Measurements from ENCODE around the gene MORN1. TPM values are rescaled to one million over a fixed set of nuclear protein-coding genes. Genes with fewer than 3 reads are reported as not detected.

The MORN1 gene
- total and polyA plus RNA-seq, 2 experiments from 2014 or later = 4.5 to 9.4 TPM

DNA sequence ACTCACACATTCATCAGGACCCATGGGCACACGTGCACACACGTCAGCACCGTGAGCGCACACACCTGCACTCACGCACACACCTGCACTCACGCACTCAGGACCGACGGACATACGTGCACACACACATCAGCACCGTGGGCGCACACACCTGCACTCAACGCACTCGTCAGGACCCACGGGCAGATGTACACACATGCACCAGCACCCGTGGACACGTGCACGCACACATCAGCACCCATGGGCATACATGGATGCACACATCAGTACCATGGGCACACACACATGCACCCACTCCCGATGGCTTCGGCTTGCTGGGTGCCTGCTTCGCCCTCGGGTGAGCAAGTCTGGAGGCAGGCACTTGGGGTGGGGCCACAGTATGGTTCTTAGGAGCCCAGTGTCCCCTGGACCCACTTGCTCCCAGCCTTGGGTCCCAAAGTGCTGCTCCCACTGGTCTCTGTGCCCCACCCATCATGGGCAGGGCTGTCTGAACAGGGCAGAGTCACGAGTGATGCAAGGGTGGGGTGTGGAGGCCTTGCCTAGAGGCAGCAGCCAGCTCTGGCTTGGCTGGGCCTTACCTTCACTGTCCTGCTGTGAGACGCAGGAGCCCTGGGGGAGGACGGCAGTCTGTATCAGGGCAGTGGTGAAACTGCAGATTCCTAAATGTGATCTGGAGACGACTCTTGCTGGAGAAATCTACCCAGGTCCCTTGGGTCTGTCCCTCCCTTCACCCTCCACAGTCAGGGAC, 113.4 kb downstream of the MORN1 start:
- Histone ChIP-seq H3K27ac (peak overlapping the region; percentile 96), H3K9me2 (replicated peaks; ENCODE audit: insufficient read depth) (no peaks in the 10 kb centered on the region), H3K4me1 (ENCODE audit: insufficient read depth) (peaks cover 64% of the 10 kb centered on the region), H3K4me2 (peak overlapping the region; percentile 64), H3K36me3 (replicated peaks; ENCODE audit: insufficient read depth, low read depth) (no peaks in the 10 kb centered on the region), H3K4me3 (no peak overlapping the region), H3K9me3 (ENCODE audit: low read depth) (no peaks in the 10 kb centered on the region), H3K79me2 (peaks cover 79% of the 10 kb centered on the region), H2AFZ (no peak overlapping the region), H3K27me3 (no peaks in the 10 kb centered on the region), H4K20me1 (ENCODE audit: insufficient read depth, poor library complexity, severe bottlenecking) (peaks cover 45% of the 10 kb centered on the region)
- TF ChIP-seq, protein P1, sequence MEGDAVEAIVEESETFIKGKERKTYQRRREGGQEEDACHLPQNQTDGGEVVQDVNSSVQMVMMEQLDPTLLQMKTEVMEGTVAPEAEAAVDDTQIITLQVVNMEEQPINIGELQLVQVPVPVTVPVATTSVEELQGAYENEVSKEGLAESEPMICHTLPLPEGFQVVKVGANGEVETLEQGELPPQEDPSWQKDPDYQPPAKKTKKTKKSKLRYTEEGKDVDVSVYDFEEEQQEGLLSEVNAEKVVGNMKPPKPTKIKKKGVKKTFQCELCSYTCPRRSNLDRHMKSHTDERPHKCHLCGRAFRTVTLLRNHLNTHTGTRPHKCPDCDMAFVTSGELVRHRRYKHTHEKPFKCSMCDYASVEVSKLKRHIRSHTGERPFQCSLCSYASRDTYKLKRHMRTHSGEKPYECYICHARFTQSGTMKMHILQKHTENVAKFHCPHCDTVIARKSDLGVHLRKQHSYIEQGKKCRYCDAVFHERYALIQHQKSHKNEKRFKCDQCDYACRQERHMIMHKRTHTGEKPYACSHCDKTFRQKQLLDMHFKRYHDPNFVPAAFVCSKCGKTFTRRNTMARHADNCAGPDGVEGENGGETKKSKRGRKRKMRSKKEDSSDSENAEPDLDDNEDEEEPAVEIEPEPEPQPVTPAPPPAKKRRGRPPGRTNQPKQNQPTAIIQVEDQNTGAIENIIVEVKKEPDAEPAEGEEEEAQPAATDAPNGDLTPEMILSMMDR (IDR thresholded peaks at IDR 0.05; ENCODE audit: poor library complexity) = no peak
- TF ChIP-seq EZH2phosphoT487 (IDR thresholded peaks at IDR 0.05; ENCODE audit: low read depth, severe bottlenecking, unreplicated experiment) = no peak
- 93% methylated on average over 24 of the region's 25 CpGs for WGBS (ENCODE audit: low lambda C conversion rate, missing lambda C conversion rate)
- no peak for DNase-seq (ENCODE audit: low spot score)

DNA sequence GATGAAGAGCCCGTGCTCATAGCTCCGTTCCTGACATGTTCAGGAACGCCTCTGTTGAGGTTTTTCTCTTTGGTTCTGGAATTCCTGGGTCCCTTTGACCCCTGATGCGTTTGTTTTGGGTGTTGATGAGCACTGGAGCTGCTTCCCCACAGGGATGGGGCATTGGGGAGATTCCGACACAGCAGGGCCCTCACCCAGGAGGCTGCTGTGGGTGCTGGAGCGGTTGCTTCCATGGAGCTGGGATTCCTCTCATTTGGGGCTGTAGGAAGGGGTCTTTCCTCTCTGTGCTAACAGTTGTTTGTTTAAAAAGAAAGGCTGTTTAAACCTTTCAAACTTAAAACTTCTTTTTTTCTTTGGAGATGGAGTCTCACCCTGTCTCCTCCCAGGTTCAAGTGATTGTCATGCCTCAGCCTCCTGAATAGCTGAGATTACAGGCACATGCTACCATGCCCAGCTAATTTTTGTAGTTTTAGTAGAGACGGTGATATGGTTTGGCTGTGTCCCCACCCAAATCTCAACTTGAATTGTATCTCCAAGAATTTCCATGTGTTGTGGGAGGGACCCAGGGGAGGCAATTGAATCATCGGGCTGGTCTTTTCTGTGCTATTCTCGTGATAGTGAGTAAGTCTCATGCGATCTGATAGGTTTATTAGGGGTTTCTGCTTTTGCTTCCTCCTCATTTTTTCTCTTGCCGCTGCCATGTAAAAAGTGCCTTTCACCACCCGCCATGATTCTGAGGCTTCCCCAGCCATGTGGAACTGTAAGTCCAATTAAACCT, 114.4 kb downstream of the MORN1 start:
- H3K27ac ChIP-seq = peak overlapping the region; percentile 96
- H3K9me2 ChIP-seq (replicated peaks; ENCODE audit: insufficient read depth) = no peaks in the 10 kb centered on the region
- H2AFZ ChIP-seq = no peak overlapping the region
- H3K79me2 ChIP-seq = peaks cover 82% of the 10 kb centered on the region
- no peak for DNase-seq (ENCODE audit: low spot score)
- H3K4me1 ChIP-seq (ENCODE audit: insufficient read depth) = peaks cover 73% of the 10 kb centered on the region
- peaks cover 54% of the 10 kb centered on the region for H4K20me1 ChIP-seq (ENCODE audit: insufficient read depth, poor library complexity, severe bottlenecking)
- WGBS (ENCODE audit: low lambda C conversion rate, missing lambda C conversion rate) = 87% methylated on average over 12 of the region's 12 CpGs
- no peaks in the 10 kb centered on the region for H3K27me3 ChIP-seq
- no peaks in the 10 kb centered on the region for H3K36me3 ChIP-seq (replicated peaks; ENCODE audit: insufficient read depth, low read depth)
- no peaks in the 10 kb centered on the region for H3K9me3 ChIP-seq (ENCODE audit: low read depth)
- H3K4me3 ChIP-seq = no peak overlapping the region
- peak overlapping the region; percentile 50 for H3K4me2 ChIP-seq
- no peak for TF ChIP-seq EZH2phosphoT487 (IDR thresholded peaks at IDR 0.05; ENCODE audit: low read depth, severe bottlenecking, unreplicated experiment)
- TF ChIP-seq, protein P1 (IDR thresholded peaks at IDR 0.05; ENCODE audit: poor library complexity) = no peak
- no peak for TF ChIP-seq EZH2 (IDR thresholded peaks at IDR 0.05; ENCODE audit: borderline replicate concordance)

DNA sequence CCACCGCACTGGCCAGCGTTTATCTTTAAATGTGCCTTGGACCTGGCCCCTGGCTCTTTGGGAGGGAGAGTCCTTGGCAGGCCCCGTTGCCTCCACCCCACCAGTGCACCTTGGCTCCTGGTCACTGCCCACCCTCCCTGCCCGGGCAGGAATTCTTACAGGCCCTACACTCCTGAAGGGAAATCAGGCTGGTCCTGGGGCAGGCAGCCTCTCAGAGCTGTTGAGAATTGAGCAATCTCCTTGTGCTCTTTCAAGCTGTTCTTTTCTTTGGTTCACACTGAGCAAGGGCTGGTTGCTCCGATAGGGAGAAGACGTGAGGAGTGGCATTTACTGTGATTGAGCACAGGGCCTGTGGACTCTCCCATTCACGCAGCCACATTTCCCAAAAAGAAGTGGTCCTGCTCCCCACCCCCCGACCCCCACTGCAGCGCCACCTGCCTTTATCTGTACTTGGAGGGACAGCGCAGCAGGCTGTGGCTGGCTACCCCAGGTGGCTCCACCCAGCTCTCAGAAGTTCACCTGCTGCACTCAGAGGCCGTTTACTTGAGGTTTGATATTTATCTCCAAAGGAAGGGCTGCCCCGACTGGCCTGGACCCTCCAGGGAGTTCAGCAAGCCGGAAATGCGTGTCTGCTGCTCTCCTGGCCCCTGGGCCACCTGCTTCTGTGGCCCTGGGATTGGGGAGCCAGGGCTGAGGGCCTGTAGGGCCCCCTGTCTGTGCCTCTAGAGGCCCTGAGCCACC, 115.4 kb downstream of the MORN1 start:
- H3K4me1 ChIP-seq (ENCODE audit: insufficient read depth) = peaks cover 83% of the 10 kb centered on the region
- TF ChIP-seq, protein P1 (IDR thresholded peaks at IDR 0.05; ENCODE audit: poor library complexity) = no peak
- no peak for TF ChIP-seq EZH2 (IDR thresholded peaks at IDR 0.05; ENCODE audit: borderline replicate concordance)
- no peak for TF ChIP-seq EZH2phosphoT487 (IDR thresholded peaks at IDR 0.05; ENCODE audit: low read depth, severe bottlenecking, unreplicated experiment)
- 35% methylated on average over 14 of the region's 14 CpGs for WGBS (ENCODE audit: low lambda C conversion rate, missing lambda C conversion rate)

More for the DNA sequence above, 115.4 kb downstream of the MORN1 start:
- Histone ChIP-seq H3K9me2 (replicated peaks; ENCODE audit: insufficient read depth) (no peaks in the 10 kb centered on the region), H3K36me3 (replicated peaks; ENCODE audit: insufficient read depth, low read depth) (no peaks in the 10 kb centered on the region), H3K4me3 (no peak overlapping the region), H3K27ac (peak overlapping the region; percentile 96), H3K27me3 (no peaks in the 10 kb centered on the region), H4K20me1 (ENCODE audit: insufficient read depth, poor library complexity, severe bottlenecking) (peaks cover 64% of the 10 kb centered on the region), H3K9me3 (ENCODE audit: low read depth) (no peaks in the 10 kb centered on the region), H2AFZ (no peak overlapping the region), H3K4me2 (peak overlapping the region; percentile 50), H3K79me2 (peaks cover 93% of the 10 kb centered on the region)
- DNase-seq (ENCODE audit: low spot score) = peak; percentile 67

Data from hepatocyte (in vitro differentiated cells).